ENCODE results near the gene ARMS2. TPM values are rescaled to one million over a fixed set of nuclear protein-coding genes. Genes with fewer than 3 reads are reported as not detected.

Gene ARMS2
- total RNA-seq, 1 donor from 2014 or later: not detected

DNA sequence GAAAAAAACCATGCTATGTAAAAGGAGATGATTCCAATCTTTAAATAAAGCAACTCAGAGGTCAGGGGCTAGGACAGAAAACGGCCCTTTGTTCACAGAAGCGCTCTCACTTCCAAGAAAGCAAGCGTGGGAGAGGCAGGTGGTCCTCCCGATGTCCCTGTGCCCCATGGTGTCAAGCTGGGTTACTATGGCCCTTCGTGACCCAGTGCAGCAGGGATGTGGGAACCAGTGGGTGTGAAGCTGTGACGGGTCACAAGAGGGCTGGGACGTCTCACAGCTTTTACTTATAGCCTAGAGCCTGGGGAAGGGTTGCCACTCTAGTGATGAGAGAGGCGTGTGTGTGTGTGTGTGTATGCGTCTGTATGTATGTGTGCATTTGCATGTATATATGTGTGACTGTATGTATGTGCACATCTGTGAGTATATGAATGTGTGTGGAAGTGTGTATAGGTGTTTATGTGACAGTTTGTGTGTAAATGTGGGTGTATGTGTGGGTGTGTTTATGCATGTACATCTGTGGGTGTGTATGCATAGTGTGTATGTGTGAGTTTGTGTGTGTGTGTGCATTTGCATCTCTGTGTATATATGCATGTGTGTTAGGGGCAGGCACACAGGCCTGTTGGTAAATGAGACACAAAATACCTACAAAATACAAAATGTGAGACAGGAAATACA is 32.1 kb downstream of the ARMS2 start:
- DNase-seq (ENCODE audit: extremely low spot score, unreplicated experiment): no peak
- peaks cover 71% of the 10 kb centered on the region for H3K4me1 Mint-ChIP-seq (ENCODE audit: unreplicated experiment)
- TF ChIP-seq CTCF (IDR thresholded peaks at IDR 0.05): no peak
- no peaks in the 10 kb centered on the region for H3K9me3 Mint-ChIP-seq (ENCODE audit: unreplicated experiment)
- peak overlapping the region; percentile 45 for H3K27ac Mint-ChIP-seq (ENCODE audit: unreplicated experiment)
- H3K4me3 Mint-ChIP-seq (ENCODE audit: unreplicated experiment): no peak overlapping the region
- H3K36me3 Mint-ChIP-seq (ENCODE audit: unreplicated experiment): peaks cover 52% of the 10 kb centered on the region
- no peaks in the 10 kb centered on the region for H3K27me3 Mint-ChIP-seq (ENCODE audit: unreplicated experiment)

- no peaks in the 10 kb centered on the region for H3K27me3 Mint-ChIP-seq (ENCODE audit: unreplicated experiment)
Measured at GRCh38 chr10:122487174-122487765, 32.8 kb downstream of the ARMS2 start.

GRCh38 chr10:122490268-122490667 is 35.8 kb downstream of the ARMS2 start:
- no peak overlapping the region for H3K4me3 Mint-ChIP-seq (ENCODE audit: unreplicated experiment)
- H3K36me3 Mint-ChIP-seq (ENCODE audit: unreplicated experiment): peaks cover 37% of the 10 kb centered on the region
- H3K4me1 Mint-ChIP-seq (ENCODE audit: unreplicated experiment): peaks cover 90% of the 10 kb centered on the region
- TF ChIP-seq CTCF (IDR thresholded peaks at IDR 0.05): no peak
- no peaks in the 10 kb centered on the region for H3K27me3 Mint-ChIP-seq (ENCODE audit: unreplicated experiment)
- peak overlapping the region; percentile 95 for H3K27ac Mint-ChIP-seq (ENCODE audit: unreplicated experiment)
- no peak for DNase-seq (ENCODE audit: extremely low spot score, unreplicated experiment)
- no peaks in the 10 kb centered on the region for H3K9me3 Mint-ChIP-seq (ENCODE audit: unreplicated experiment)

More at GRCh38 chr10:122487174-122487765, 32.8 kb downstream of the ARMS2 start:
- TF ChIP-seq CTCF (IDR thresholded peaks at IDR 0.05): no peak
- H3K27ac Mint-ChIP-seq (ENCODE audit: unreplicated experiment): no peak overlapping the region
- peaks cover 78% of the 10 kb centered on the region for H3K4me1 Mint-ChIP-seq (ENCODE audit: unreplicated experiment)
- DNase-seq (ENCODE audit: extremely low spot score, unreplicated experiment): no peak
- H3K9me3 Mint-ChIP-seq (ENCODE audit: unreplicated experiment): no peaks in the 10 kb centered on the region
- H3K4me3 Mint-ChIP-seq (ENCODE audit: unreplicated experiment): no peak overlapping the region
- peaks cover 50% of the 10 kb centered on the region for H3K36me3 Mint-ChIP-seq (ENCODE audit: unreplicated experiment)

DNA sequence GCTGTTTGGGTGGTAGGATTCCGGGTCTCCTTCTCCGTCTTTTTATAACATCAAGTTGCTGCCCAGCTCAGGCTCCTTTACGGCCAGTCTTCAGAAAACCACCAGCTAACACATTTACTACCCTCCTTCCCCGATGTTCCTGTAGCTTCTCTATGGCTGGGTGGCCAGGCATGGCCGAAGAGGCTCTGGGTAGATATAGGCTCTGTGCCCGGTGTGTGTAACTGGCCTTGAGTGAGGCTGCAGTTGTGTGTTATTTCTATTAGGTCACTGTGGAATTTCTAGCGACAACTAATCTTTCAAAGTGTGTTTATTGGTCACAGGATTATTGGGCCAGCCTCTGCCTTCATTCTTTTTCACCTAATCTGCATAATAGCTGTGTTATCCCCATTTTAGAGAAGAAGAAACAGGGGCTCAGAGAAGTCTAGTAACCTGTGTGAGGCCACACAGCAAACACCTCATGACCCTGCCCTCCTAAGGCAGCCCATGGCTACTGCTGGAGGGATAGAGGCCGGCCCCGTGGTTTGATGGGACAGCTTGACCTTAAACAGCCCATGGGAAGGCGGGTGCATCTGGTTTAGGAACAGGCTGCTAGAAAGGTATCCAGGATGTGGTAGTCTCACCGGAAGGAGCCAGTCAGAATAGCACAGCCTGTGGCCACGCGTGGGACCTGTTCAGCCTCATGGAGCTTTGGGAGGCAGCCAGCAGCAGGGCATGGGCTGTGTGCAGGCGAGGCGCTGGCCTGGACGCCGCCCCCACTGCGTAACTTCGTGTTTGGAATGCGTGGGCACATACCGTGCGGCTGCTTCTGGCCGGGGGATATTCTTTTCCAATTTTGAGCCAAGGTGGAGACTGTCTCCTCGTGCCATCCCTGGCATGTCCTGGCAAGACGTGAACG is 36.6 kb downstream of the ARMS2 start:
- no peaks in the 10 kb centered on the region for H3K27me3 Mint-ChIP-seq (ENCODE audit: unreplicated experiment)
- H3K4me3 Mint-ChIP-seq (ENCODE audit: unreplicated experiment): no peak overlapping the region
- peaks cover 4% of the 10 kb centered on the region for H3K9me3 Mint-ChIP-seq (ENCODE audit: unreplicated experiment)
- TF ChIP-seq CTCF (IDR thresholded peaks at IDR 0.05): no peak
- DNase-seq (ENCODE audit: extremely low spot score, unreplicated experiment): no peak
- H3K36me3 Mint-ChIP-seq (ENCODE audit: unreplicated experiment): peaks cover 36% of the 10 kb centered on the region
- H3K27ac Mint-ChIP-seq (ENCODE audit: unreplicated experiment): peak overlapping the region; percentile 95
- peaks cover 90% of the 10 kb centered on the region for H3K4me1 Mint-ChIP-seq (ENCODE audit: unreplicated experiment)

DNA sequence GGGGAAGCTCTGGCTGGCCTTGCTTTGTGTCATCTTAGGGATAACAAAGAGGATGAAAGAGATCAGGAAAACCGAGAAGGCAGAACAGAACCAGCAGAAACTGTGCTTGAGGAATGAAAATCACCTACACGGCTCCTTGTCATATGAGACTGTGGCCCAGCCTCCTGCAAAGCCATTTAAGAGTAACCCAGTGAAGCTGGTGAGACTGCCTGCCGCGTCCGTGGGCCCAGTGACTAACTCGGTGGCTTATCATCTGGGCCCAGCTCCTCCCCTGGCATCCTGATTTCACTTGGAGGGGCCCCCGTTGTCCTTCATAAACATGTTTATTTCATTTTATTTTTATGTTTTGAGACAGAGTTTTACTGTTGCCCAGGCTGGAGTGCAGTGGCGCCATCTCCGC is 37.6 kb downstream of the ARMS2 start:
- no peak for DNase-seq (ENCODE audit: extremely low spot score, unreplicated experiment)
- no peaks in the 10 kb centered on the region for H3K27me3 Mint-ChIP-seq (ENCODE audit: unreplicated experiment)
- peaks cover 4% of the 10 kb centered on the region for H3K9me3 Mint-ChIP-seq (ENCODE audit: unreplicated experiment)
- peaks cover 37% of the 10 kb centered on the region for H3K36me3 Mint-ChIP-seq (ENCODE audit: unreplicated experiment)
- no peak overlapping the region for H3K4me3 Mint-ChIP-seq (ENCODE audit: unreplicated experiment)
- peak overlapping the region; percentile 95 for H3K27ac Mint-ChIP-seq (ENCODE audit: unreplicated experiment)
- TF ChIP-seq CTCF (IDR thresholded peaks at IDR 0.05): no peak
- H3K4me1 Mint-ChIP-seq (ENCODE audit: unreplicated experiment): peaks cover 89% of the 10 kb centered on the region
